ENCODE results near the gene POM121. TPM values are rescaled to one million over a fixed set of nuclear protein-coding genes. Genes with fewer than 3 reads are reported as not detected.
"Not testable (repeated sequence)": the region's sequence is repeated elsewhere in the genome, so short reads cannot be mapped to it uniquely, and the experiment has no call there.

POM121 gene
- total RNA-seq, 1 experiment from 2014 or later: 4.4 TPM

DNA sequence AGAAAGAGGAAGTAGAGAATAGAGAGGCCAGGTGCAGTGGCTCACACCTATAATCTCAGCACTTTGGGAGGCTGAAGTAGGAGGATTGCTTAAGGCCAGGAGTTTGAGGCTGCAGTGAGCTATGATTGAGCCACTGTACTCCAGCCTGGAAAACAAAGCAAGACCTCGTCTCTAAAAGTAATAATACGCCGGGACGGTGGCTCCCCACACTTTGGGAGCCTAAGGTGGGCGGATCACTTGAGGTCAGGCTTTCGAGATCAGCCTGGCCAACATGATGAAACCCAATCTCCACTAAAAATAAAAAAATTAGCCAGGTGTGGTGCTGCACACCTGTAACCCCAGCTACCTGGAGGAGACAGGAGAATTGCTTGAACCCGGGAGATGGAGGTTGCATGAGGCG lies 70.6 kb downstream of the POM121 start:
- DNase-seq (ENCODE audit: low read depth): not testable (repeated sequence)

DNA sequence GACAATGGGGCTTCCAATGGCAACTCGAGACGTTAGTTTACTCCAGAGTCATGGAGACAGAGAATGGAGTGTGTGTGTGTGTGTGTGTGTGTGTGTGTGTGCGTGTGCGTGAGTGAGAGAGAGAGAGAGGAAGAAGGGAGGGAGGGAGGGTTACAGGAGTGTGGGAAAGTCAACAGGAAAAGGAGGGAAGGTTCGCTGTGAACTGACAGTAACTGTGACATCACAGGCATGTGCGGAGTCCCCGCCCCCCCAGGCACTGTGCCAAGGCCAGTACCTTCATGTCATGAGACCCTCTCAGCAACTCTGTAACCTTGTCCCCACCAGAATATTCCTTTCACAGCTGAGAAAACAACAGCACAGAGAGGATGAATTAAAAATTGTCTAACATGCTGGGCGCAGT lies 72.6 kb downstream of the POM121 start:
- DNase-seq (ENCODE audit: low read depth): not testable (repeated sequence)

DNA sequence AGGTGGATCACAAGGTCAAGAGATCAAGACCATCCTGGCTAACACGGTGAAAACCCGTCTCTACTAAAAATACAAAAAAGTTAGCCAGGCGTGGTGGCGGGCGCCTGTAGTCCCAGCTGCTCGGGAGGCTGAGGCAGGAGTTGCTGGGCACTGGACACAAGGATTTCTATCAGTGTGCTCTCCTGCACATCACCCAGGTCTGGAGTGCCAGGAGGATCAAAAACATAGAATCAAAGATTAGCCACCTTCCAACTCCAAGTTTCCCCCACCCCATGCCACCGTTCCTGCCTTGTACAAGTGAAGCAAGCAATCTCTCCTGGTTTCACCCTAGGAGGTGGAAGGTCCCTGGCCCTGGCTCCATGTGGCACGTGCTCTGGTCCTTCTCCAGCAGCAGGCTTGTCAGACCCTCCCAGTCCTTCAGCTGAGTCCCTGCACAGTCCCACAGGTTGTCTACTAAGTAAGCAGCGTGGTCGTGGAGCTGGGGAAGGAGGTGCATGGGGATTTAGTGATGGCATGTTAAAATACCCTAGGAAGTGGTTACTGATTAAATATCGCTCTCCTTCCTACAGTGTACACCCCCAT lies 73.1 kb downstream of the POM121 start:
- DNase-seq (ENCODE audit: low read depth): not testable (repeated sequence)

Other genes with a start within 250 kb of the POM121 start
- gene TYW1B, start 96.9 kb upstream of the POM121 start, total RNA-seq (2014; rRNA removed; shearing (Covaris generic)): 3.1 and 4.7 TPM in 2 replicates
- not detected in 2 replicates for gene TRIM74, start 44.4 kb downstream of the POM121 start, total RNA-seq (2014; rRNA removed; shearing (Covaris generic))
- gene SPDYE8, start 104.7 kb downstream of the POM121 start, total RNA-seq (2014; rRNA removed; shearing (Covaris generic)): not detected in 2 replicates
- gene SPDYE11, start 132.8 kb downstream of the POM121 start, total RNA-seq (2014; rRNA removed; shearing (Covaris generic)): not detected in 2 replicates
- not detected in 2 replicates for gene SPDYE9, start 160.9 kb downstream of the POM121 start, total RNA-seq (2014; rRNA removed; shearing (Covaris generic))

Data from RPMI7951 (cell line).